DND-41 (cell line): ENCODE results near the gene HMX2.

Source experiments
- ATAC-seq: fragments of 200-7000 bp; cut with Tn5 transposase; 3 replicates; pipeline ENCODE4 v1.9.1; 2021; ENCODE audit warnings: low read depth; ENCODE audit not compliant: insufficient read depth
- DNase-seq: peaks from one replicate; pipeline ENCODE4 v3.0.0-alpha.2; 2020
- H2AFZ ChIP-seq: 2 replicates; pipeline ENCODE4 v1.6.0; 2012; ENCODE audit warnings: low read depth, low read length
- H3K27ac ChIP-seq: 2 replicates; pipeline ENCODE4 v1.5.1; 2012; ENCODE audit warnings: low read length, inconsistent platforms
- H3K27me3 ChIP-seq: fragments of 200-600 bp; sonication (generic); 2 replicates; pipeline ENCODE4 v1.6.0; 2012; ENCODE audit warnings: low read length, mild to moderate bottlenecking, inconsistent platforms; ENCODE audit not compliant: insufficient read depth, poor library complexity
- H3K36me3 ChIP-seq: 2 replicates; pipeline ENCODE4 v1.5.1; 2012; ENCODE audit warnings: low read length, inconsistent platforms; ENCODE audit not compliant: insufficient read depth
- H3K4me1 ChIP-seq: 2 replicates; pipeline ENCODE4 v1.5.1; 2012; ENCODE audit warnings: mild to moderate bottlenecking, low read length; ENCODE audit not compliant: insufficient read depth
- H3K4me2 ChIP-seq: 2 replicates; pipeline ENCODE4 v1.6.0; 2012; ENCODE audit warnings: mild to moderate bottlenecking, moderate library complexity, low read length, inconsistent platforms; ENCODE audit not compliant: insufficient read depth
- H3K4me3 ChIP-seq, 2 experiments: fragments of 200-600 bp in 1 of 2; shearing (Covaris generic) in 1 of 2; 2 replicates each; pipeline ENCODE4 v1.5.1; 2012 to 2016; ENCODE audit warnings: inconsistent platforms in 2 of 2, low read length in 2 of 2, mild to moderate bottlenecking in 2 of 2, low read depth in 1 of 2, moderate library complexity in 1 of 2
- H3K79me2 ChIP-seq: 2 replicates; pipeline ENCODE4 v1.6.0; 2012; ENCODE audit warnings: low read length, inconsistent platforms; ENCODE audit not compliant: insufficient read depth
- H3K9ac ChIP-seq: 2 replicates; pipeline ENCODE4 v1.6.0; 2012; ENCODE audit warnings: low read depth, mild to moderate bottlenecking, inconsistent platforms, low read length, moderate library complexity
- H3K9me3 ChIP-seq: 2 replicates; pipeline ENCODE4 v1.5.1; 2012; ENCODE audit warnings: low read length, moderate library complexity, mild to moderate bottlenecking, inconsistent platforms; ENCODE audit not compliant: insufficient read depth, severe bottlenecking
- H4K20me1 ChIP-seq: 2 replicates; pipeline ENCODE4 v1.6.0; 2012; ENCODE audit warnings: low read length; ENCODE audit not compliant: insufficient read depth
- CTCF ChIP-seq: IDR thresholded peaks from 2 replicates; pipeline ENCODE4 v1.5.1; 2012; ENCODE audit warnings: borderline replicate concordance, low read length, moderate library complexity, mild to moderate bottlenecking; ENCODE audit not compliant: poor library complexity, severe bottlenecking; ENCODE audit errors: extremely low read depth
- EZH2 ChIP-seq: IDR thresholded peaks from 3 replicates; pipeline ENCODE4 v1.6.1; 2012; ENCODE audit warnings: borderline replicate concordance, low read depth, mild to moderate bottlenecking, moderate library complexity, low read length, inconsistent platforms; ENCODE audit not compliant: severe bottlenecking

The HMX2 gene

GRCh38 chr10:123191886-123192285, 44.0 kb downstream of the HMX2 start:
- H3K9me3 ChIP-seq, result no peaks in the 10 kb centered on the region
- no peaks in the 10 kb centered on the region for H3K4me1 ChIP-seq
- no peaks in the 10 kb centered on the region for H3K27me3 ChIP-seq
- ATAC-seq (no peak), DNase-seq (no peak)
- TF ChIP-seq EZH2 (no peak), CTCF (no peak)
- no peak overlapping the region for H3K27ac ChIP-seq
- H3K4me3 ChIP-seq, result no peak overlapping the region
- no peaks in the 10 kb centered on the region for H3K79me2 ChIP-seq
- no peak overlapping the region for H2AFZ ChIP-seq
- H4K20me1 ChIP-seq, result no peaks in the 10 kb centered on the region
- no peak overlapping the region for H3K9ac ChIP-seq
- H3K36me3 ChIP-seq, result peaks cover 16% of the 10 kb centered on the region
- H3K4me2 ChIP-seq, result no peak overlapping the region

GRCh38 chr10:123194056-123194455, 46.1 kb downstream of the HMX2 start:
- no peaks in the 10 kb centered on the region for H3K4me1 ChIP-seq
- H3K27ac ChIP-seq, result no peak overlapping the region
- H2AFZ ChIP-seq, result no peak overlapping the region
- no peak overlapping the region for H3K9ac ChIP-seq
- no peak for TF ChIP-seq CTCF
- TF ChIP-seq EZH2, result no peak
- H3K36me3 ChIP-seq, result peaks cover 13% of the 10 kb centered on the region
- H3K79me2 ChIP-seq, result no peaks in the 10 kb centered on the region
- H3K4me2 ChIP-seq, result no peak overlapping the region
- H3K4me3 ChIP-seq, result no peak overlapping the region
- no peaks in the 10 kb centered on the region for H4K20me1 ChIP-seq
- DNase-seq (no peak), ATAC-seq (no peak)
- H3K9me3 ChIP-seq, result no peaks in the 10 kb centered on the region
- no peaks in the 10 kb centered on the region for H3K27me3 ChIP-seq
